ENCODE results near the gene ILDR2. TPM values are rescaled to one million over a fixed set of nuclear protein-coding genes. Genes with fewer than 3 reads are reported as not detected.

The ILDR2 gene
- total and polyA plus RNA-seq, 8 donors = 0.09 to 0.95 (median 0.33) TPM

- no peak for TF ChIP-seq CTCF (IDR thresholded peaks at IDR 0.05)
- Histone ChIP-seq H3K4me3 (no peak overlapping the region), H3K36me3 (no peaks in the 10 kb centered on the region), H3K4me1 (no peaks in the 10 kb centered on the region), H3K27ac (no peak overlapping the region), H3K9me3 (no peaks in the 10 kb centered on the region), H3K27me3 (no peaks in the 10 kb centered on the region)
- no peak for DNase-seq
- no peak for ATAC-seq
- 79 to 80% methylated on average over 2 of the region's 2 CpGs for WGBS, 2 donors
- intact Hi-C loops (cut with DNase I) = no loop called here
- FAIRE-seq = no peak
These were observed 19.1 kb downstream of the ILDR2 start for GRCh38 chr1:166956057-166956850.

- Histone ChIP-seq H3K4me1 (no peaks in the 10 kb centered on the region), H3K27me3 (no peaks in the 10 kb centered on the region), H3K4me3 (no peak overlapping the region), H3K27ac (no peak overlapping the region), H3K36me3 (no peaks in the 10 kb centered on the region), H3K9me3 (no peaks in the 10 kb centered on the region)
- FAIRE-seq (no peak), ATAC-seq (no peak), DNase-seq (no peak)
- intact Hi-C loops (cut with DNase I) = no loop called here
- no peak for TF ChIP-seq CTCF (IDR thresholded peaks at IDR 0.05)
These were observed 21.8 kb downstream of the ILDR2 start for GRCh38 chr1:166953491-166953890.

GRCh38 chr1:166952002-166952746, 23.2 kb downstream of the ILDR2 start:
- Histone ChIP-seq H3K4me1 (no peaks in the 10 kb centered on the region), H3K27me3 (no peaks in the 10 kb centered on the region), H3K27ac (no peak overlapping the region), H3K9me3 (no peaks in the 10 kb centered on the region), H3K4me3 (no peak overlapping the region), H3K36me3 (no peaks in the 10 kb centered on the region)
- intact Hi-C loops (cut with DNase I) = no loop called here
- ATAC-seq (no peak), FAIRE-seq (no peak), DNase-seq (no peak)
- no peak for TF ChIP-seq CTCF (IDR thresholded peaks at IDR 0.05)
- 54 to 63% methylated on average over 4 of the region's 4 CpGs for WGBS, 2 donors

GRCh38 chr1:166951050-166951449, 24.3 kb downstream of the ILDR2 start:
- intact Hi-C loops (cut with DNase I) = no loop called here
- no peak overlapping the region for H3K27ac ChIP-seq
- H3K4me1 ChIP-seq = no peaks in the 10 kb centered on the region
- FAIRE-seq (no peak), ATAC-seq (no peak), DNase-seq (no peak)
- no peaks in the 10 kb centered on the region for H3K36me3 ChIP-seq
- no peak overlapping the region for H3K4me3 ChIP-seq
- 79 to 90% methylated on average over 2 of the region's 2 CpGs for WGBS, 2 donors
- no peaks in the 10 kb centered on the region for H3K9me3 ChIP-seq
- no peaks in the 10 kb centered on the region for H3K27me3 ChIP-seq
- TF ChIP-seq CTCF (IDR thresholded peaks at IDR 0.05) = no peak

- Histone ChIP-seq H3K4me3 (no peak overlapping the region), H3K4me1 (no peaks in the 10 kb centered on the region), H3K36me3 (no peaks in the 10 kb centered on the region), H3K9me3 (no peaks in the 10 kb centered on the region), H3K27ac (no peak overlapping the region), H3K27me3 (no peaks in the 10 kb centered on the region)
- TF ChIP-seq CTCF (IDR thresholded peaks at IDR 0.05) = no peak
- WGBS, 2 donors = 71 to 81% methylated on average over 2 of the region's 2 CpGs
- no peak for ATAC-seq
- no peak for FAIRE-seq
- no peak for DNase-seq
- intact Hi-C loops (cut with DNase I) = no loop called here
These were observed 25.2 kb downstream of the ILDR2 start for GRCh38 chr1:166950156-166950555.
